Measurements from ENCODE around the gene DTNB.

The DTNB gene

GRCh38 chr2:25594991-25595390 lies 78.4 kb downstream of the DTNB start:
- no peak overlapping the region for H3K4me3 ChIP-seq (ENCODE audit: low read length)
- DNase-seq (ENCODE audit: low read depth) = no peak

GRCh38 chr2:25592766-25593292 lies 80.5 kb downstream of the DTNB start:
- no peak for DNase-seq (ENCODE audit: low read depth)
- TF ChIP-seq CTCF (conservative IDR thresholded peaks at IDR 0.05; ENCODE audit: low read depth, low read length) = no peak
- no peak overlapping the region for H3K4me3 ChIP-seq (ENCODE audit: low read length)

More at GRCh38 chr2:25594991-25595390, 78.4 kb downstream of the DTNB start:
- TF ChIP-seq CTCF (conservative IDR thresholded peaks at IDR 0.05; ENCODE audit: low read depth, low read length) = no peak

GRCh38 chr2:25590921-25591505 lies 82.4 kb downstream of the DTNB start:
- TF ChIP-seq CTCF (conservative IDR thresholded peaks at IDR 0.05; ENCODE audit: low read depth, low read length) = no peak
- H3K4me3 ChIP-seq (ENCODE audit: low read length) = no peak overlapping the region
- no peak for DNase-seq (ENCODE audit: low read depth)

GRCh38 chr2:25589676-25590205 lies 83.6 kb downstream of the DTNB start:
- no peak for DNase-seq (ENCODE audit: low read depth)
- no peak for TF ChIP-seq CTCF (conservative IDR thresholded peaks at IDR 0.05; ENCODE audit: low read depth, low read length)
- H3K4me3 ChIP-seq (ENCODE audit: low read length) = no peak overlapping the region

GRCh38 chr2:25588576-25588975 lies 84.8 kb downstream of the DTNB start:
- DNase-seq (ENCODE audit: low read depth) = no peak
- H3K4me3 ChIP-seq (ENCODE audit: low read length) = no peak overlapping the region
- TF ChIP-seq CTCF (conservative IDR thresholded peaks at IDR 0.05; ENCODE audit: low read depth, low read length) = no peak

GRCh38 chr2:25587361-25587760 lies 86.0 kb downstream of the DTNB start:
- no peak overlapping the region for H3K4me3 ChIP-seq (ENCODE audit: low read length)
- TF ChIP-seq CTCF (conservative IDR thresholded peaks at IDR 0.05; ENCODE audit: low read depth, low read length) = no peak
- DNase-seq (ENCODE audit: low read depth) = no peak

GRCh38 chr2:25586726-25587144 lies 86.6 kb downstream of the DTNB start:
- DNase-seq (ENCODE audit: low read depth) = no peak
- H3K4me3 ChIP-seq (ENCODE audit: low read length) = no peak overlapping the region
- TF ChIP-seq CTCF (conservative IDR thresholded peaks at IDR 0.05; ENCODE audit: low read depth, low read length) = no peak
